ENCODE measurements around the gene CARMIL1.

CARMIL1 gene

GRCh38 chr6:25659633-25660368, 380.6 kb downstream of the CARMIL1 start:
- no peak for DNase-seq (ENCODE audit: low read depth, low spot score)
- TF ChIP-seq CTCF (IDR thresholded peaks at IDR 0.05; ENCODE audit: low read depth, low read length), result no peak
- in situ Hi-C loops (cut with HindIII; ENCODE audit: low sequenced_read_pairs), result no loop called here
- no peak overlapping the region for H3K4me3 ChIP-seq (ENCODE audit: low read depth, low read length)

GRCh38 chr6:25660512-25660911, 381.3 kb downstream of the CARMIL1 start:
- TF ChIP-seq CTCF (IDR thresholded peaks at IDR 0.05; ENCODE audit: low read depth, low read length), result no peak
- H3K4me3 ChIP-seq (ENCODE audit: low read depth, low read length), result no peak overlapping the region
- in situ Hi-C loops (cut with HindIII; ENCODE audit: low sequenced_read_pairs), result no loop called here
- no peak for DNase-seq (ENCODE audit: low read depth, low spot score)

- DNase-seq (ENCODE audit: low read depth, low spot score), result no peak
- in situ Hi-C loops (cut with HindIII; ENCODE audit: low sequenced_read_pairs), result no loop called here
- H3K4me3 ChIP-seq (ENCODE audit: low read depth, low read length), result no peak overlapping the region
- no peak for TF ChIP-seq CTCF (IDR thresholded peaks at IDR 0.05; ENCODE audit: low read depth, low read length)
Observed at GRCh38 chr6:25661129-25661779, 382.1 kb downstream of the CARMIL1 start.

- in situ Hi-C loops (cut with HindIII; ENCODE audit: low sequenced_read_pairs), result no loop called here
- DNase-seq (ENCODE audit: low read depth, low spot score), result no peak
- H3K4me3 ChIP-seq (ENCODE audit: low read depth, low read length), result no peak overlapping the region
- no peak for TF ChIP-seq CTCF (IDR thresholded peaks at IDR 0.05; ENCODE audit: low read depth, low read length)
Observed at GRCh38 chr6:25665455-25665854, 386.3 kb downstream of the CARMIL1 start.

DNA sequence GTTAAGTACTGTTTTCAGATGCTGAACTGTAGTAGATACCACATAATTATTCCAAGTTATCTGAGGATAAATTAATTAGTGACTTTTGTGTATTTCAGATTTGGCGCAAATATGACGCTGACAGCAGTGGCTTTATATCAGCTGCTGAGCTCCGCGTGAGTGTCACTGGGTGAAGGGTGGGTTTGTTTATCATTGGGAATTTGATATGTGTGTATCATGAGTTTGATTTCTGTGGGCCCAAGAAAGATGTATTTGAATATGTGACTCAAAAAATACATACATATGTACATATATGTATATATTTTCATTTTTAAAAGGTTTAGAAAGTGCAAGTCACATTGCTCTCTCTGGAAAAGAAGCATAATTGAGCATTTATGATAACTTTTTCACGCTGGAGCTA, 390.2 kb downstream of the CARMIL1 start:
- no peak for TF ChIP-seq CTCF (IDR thresholded peaks at IDR 0.05; ENCODE audit: low read depth, low read length)
- in situ Hi-C loops (cut with HindIII; ENCODE audit: low sequenced_read_pairs), result no loop called here
- DNase-seq (ENCODE audit: low read depth, low spot score), result no peak
- no peak overlapping the region for H3K4me3 ChIP-seq (ENCODE audit: low read depth, low read length)

All from astrocyte of the spinal cord (primary cell).